Kidney glomerular epithelial cell (primary cell): ENCODE measurements around the gene HBG1.
"Not testable (repeated sequence)": the region's sequence is repeated elsewhere in the genome, so short reads cannot be mapped to it uniquely, and the experiment has no call there.

ENCODE experiments used
- DNase-seq: peaks from one replicate; lab custom pipeline; 2025; lab: John Stamatoyannopoulos, UW

Gene HBG1

GRCh38 chr11:5277807-5278382, 28.2 kb upstream of the HBG1 start:
- DNase-seq, result no peak

DNA sequence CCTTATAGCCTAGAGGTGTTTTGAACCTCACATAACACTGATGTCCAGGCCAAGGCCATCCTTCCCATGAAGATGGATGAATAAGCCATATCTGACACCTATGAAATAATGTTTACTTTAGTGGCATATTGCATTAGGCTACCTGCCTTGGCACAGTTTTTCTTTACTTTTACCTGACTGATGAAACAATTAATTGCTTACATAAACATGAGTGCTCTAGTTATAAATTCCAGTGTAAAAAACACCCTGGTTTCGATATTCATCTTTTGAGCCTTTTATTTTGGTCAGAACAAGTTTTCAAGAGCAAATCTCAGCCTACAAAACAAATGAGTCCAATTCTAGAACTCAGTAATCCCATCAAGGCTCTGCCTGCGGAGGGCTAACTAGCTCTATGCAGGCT, 27.0 kb upstream of the HBG1 start:
- DNase-seq, result no peak

- DNase-seq, result no peak
These were observed 25.9 kb upstream of the HBG1 start for GRCh38 chr11:5275369-5276110.

GRCh38 chr11:5274395-5274794, 24.7 kb upstream of the HBG1 start:
- DNase-seq, result no peak

DNA sequence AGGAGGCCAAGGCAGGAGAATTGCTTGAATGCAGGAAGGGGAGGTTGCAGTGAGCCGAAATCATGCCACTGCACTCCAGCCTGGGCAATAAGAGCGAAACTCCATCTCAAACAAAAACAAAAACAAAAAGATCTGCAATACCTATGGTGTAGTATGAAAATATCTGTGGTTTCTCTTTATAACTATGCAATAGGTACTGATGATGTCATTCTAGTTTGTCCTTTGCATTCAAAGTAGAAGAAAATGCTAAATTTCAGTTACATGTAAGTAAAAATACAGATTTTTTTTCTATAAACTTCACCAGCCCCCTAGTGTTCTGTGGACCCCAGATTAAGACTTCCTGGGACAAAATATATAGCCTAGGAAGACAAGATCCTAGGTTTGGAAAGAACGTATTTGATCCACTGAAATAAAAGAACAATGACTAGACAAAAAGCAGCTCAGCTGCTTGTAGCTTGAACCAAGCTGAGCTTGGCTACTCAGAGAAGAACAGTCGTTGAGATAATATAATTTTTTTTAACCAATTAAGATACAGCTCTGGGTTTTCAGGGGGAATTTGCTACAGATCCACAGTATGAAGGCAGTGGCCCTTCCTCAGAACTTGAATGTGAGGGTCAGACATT, 22.8 kb upstream of the HBG1 start:
- no peak for DNase-seq

GRCh38 chr11:5269715-5270147, 20.1 kb upstream of the HBG1 start, which contains the start of gene HBE1:
HBE1 (minus strand) TSS chr11:5269945; CDS start chr11:5269890, 55 bp downstream.
- DNase-seq, result no peak

DNA sequence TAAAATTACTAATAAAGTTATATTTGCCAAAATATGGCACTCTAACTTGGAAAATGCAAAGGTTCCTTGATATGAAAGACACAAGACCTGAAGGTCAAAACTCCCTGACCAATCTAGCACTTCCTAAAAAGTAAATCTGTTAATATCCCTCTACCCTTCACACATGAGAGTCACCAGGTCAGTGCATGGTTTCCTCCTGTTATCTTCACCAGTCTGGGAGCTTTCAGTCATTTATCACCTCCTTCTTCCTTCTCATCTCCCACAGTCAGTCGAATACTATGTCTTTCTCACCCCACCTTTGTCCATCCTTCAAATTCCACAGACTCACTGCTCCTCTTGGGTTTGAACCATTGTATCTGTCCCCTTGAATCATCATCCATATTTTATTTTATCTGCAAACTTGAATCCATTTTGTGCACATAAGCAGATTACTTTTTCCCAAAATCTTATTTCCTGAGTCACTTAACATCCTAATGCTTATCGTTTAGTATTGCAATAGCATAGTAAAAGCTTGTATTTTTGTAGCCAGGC, 17.4 kb upstream of the HBG1 start:
- DNase-seq, result no peak

- no peak for DNase-seq
These were observed 17.0 kb upstream of the HBG1 start for GRCh38 chr11:5266609-5267008.

DNA sequence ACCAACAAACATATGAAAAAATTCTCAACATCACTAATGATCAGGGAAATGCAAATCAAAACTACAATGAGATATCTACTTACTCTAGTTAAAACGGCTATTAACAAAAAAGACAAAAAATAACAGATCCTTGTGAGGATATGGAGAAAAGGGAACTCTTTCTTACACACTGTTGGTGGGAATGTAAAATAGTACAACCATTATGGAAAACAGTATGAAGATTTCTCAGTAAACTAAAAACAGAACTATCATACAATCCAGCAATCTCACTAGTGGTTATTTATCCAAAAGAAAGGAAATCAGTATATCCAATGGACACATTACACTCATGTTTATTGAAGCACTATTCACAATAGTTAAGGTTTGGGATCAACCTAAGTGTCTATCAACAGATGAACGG, 16.2 kb upstream of the HBG1 start:
- no peak for DNase-seq

- no peak for DNase-seq
These were observed 9.0 kb upstream of the HBG1 start for GRCh38 chr11:5258543-5259262.

DNA sequence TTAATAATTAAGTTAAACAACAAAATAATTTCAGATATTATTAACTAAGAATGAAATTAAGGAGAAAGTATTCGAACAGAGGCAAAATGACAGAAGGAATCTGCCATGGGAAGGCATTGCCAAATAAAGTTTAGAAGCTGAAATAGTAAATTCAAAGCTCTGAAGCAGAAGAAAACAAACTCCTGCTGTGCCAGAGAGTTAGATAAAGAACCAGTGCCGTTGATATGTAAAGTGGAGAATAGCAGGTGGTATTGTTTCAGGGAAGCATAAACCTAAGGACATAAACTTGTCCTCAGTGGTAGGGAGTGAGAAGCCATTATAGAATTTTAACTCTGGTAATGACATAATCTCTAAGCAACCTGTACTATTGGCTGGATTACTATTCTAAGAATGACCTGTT, 7.6 kb upstream of the HBG1 start:
- no peak for DNase-seq

GRCh38 chr11:5254646-5255413, 5.2 kb upstream of the HBG1 start, which contains the start of gene HBG2:
HBG2 (minus strand) TSS chr11:5254781; CDS start chr11:5254728, 53 bp downstream.
- DNase-seq, result not testable (repeated sequence)

- not testable (repeated sequence) for DNase-seq
These were observed 4.4 kb upstream of the HBG1 start for GRCh38 chr11:5254023-5254422.

- DNase-seq, result not testable (repeated sequence)
These were observed 3.8 kb upstream of the HBG1 start for GRCh38 chr11:5253440-5253839.

DNA sequence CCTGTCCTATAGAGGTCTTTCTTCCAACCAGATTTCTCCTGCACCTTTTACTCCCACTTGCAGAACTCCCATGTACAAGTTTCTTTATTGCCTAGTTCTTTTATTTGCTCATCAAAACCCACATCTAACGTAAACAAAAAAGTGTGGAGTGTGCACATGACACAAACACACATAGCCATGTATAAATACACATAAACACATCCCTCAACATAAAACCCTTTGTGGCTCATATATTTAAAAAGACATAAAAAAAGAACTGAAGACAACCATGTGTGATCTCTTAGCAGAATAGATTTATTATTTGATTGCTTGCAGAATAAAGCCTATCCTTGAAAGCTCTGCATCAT, 3.2 kb upstream of the HBG1 start:
- DNase-seq, result no peak

DNA sequence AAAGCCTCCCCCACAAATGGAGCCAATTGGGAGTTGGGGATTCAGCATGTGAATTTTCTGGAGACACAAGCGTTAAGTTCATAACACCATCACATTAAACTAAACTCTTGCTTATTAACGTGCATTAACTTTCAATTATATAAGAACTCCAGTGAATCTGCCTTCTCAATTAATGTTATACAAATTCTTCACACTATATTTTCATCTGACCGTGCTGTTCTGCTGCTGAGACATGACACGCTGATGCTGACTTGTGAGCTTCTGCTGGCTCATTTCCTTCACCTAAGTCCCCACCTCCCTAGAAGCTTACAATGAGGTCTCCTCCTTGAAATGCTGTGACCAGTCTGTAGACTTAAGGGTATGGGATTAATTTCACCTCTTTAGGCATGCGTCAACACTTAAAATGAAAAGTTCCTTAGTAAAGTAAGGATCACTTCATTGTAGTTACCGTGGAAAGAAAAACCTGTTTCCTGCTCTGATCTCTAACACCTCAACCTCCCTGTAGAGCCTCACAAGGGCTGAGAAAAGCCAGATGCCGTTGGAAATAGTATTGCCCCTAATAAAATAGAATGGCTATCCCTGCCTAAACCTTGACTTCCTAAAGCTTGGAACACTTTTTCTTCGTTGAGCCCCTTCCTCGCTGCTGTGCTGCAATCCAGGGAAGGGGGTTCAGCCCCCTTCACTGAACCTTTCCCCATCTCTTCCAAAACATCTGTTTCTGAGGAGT, 2.7 kb upstream of the HBG1 start:
- no peak for DNase-seq

DNA sequence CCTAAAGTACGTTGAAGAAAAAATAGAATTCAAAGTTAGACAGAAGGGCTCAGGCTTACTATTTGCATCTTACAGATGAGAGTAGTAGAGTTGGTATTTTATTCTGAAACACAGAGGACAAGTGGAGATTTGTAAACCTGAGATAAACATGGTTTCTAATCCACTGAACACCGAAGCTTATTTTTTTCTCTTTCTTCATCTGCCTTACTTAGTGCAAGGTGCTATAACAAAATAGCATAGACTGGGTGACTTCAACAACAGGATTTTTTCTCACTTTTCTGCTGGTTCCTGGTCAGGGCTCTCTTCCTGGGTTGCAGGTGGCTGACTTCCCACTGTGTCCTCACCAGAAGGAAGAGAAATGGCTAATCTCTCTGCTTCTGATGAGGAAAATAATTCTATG, 2.1 kb upstream of the HBG1 start:
- DNase-seq, result no peak

GRCh38 chr11:5250543-5251204, 1.0 kb upstream of the HBG1 start:
- no peak for DNase-seq

DNA sequence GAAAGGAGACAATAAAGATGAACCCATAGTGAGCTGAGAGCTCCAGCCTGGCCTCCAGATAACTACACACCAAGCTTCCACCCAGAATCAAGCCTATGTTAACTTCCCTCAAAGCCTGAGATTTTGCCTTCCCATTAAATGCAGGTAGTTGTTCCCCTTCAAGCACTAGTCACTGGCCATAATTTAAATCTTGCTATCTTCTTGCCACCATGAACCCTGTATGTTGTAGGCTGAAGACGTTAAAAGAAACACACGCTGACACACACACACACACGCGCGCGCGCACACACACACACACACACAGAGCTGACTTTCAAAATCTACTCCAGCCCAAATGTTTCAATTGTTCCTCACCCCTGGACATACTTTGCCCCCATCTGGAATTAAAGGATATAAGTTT, 1.2 kb downstream of the HBG1 start:
- DNase-seq, result not testable (repeated sequence)

DNA sequence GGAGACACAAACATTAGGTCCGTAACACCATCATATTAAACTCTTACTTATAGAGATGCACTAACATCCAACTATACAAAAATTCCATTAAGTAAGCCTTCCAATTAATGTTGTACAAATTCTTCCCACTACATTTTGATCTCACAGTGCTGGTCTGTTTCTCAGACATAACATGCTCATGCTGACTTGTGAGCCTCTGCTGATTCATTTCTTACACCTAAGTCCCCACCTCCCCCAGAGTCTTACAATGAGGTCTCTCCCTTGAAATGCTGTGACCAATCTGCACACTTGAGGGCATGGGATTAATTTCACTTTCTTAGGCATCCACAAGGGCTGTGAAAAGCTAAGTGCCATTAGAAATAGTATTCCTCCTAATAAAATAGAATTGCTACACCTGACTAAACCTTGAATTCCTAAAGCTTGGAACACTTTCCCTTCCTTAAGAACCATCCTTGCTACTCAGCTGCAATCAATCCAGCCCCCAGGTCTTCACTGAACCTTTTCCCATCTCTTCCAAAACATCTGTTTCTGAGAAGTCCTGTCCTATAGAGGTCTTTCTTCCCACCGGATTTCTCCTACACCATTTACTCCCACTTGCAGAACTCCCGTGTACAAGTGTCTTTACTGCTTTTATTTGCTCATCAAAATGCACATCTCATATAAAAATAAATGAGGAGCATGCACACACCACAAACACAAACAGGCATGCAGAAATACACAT, 2.0 kb downstream of the HBG1 start:
- DNase-seq, result no peak
